AG04450 (cell line): ENCODE measurements around the gene CCDC85A. TPM values are rescaled to one million over a fixed set of nuclear protein-coding genes. Genes with fewer than 3 reads are reported as not detected.

Experiments used
- CTCF ChIA-PET: fragments of 300-600, 350-600 bp; formaldehyde crosslinking; extraction: SDS; loops from one replicate; lab custom pipeline; 2022; ENCODE audit warnings: antibody characterized with exemption, inconsistent platforms; lab: Charles Lee
- POLR2A ChIA-PET: fragments of 350-600 bp; formaldehyde crosslinking; extraction: SDS; loops from one replicate; lab custom pipeline; 2021; ENCODE audit warnings: antibody characterized with exemption, inconsistent platforms; lab: Yijun Ruan, JAX
- DNase-seq: peaks from one replicate; pipeline ENCODE4 v3.0.0-alpha.2; 2011; ENCODE audit warnings: low read depth, low spot score
- H3K27ac ChIP-seq: one replicate; pipeline ENCODE4 v1.5.1; 2012; ENCODE audit warnings: low read depth, low read length, control low read depth
- H3K27me3 ChIP-seq: one replicate; pipeline ENCODE4 v1.6.0; 2012; ENCODE audit warnings: low read length; ENCODE audit not compliant: control insufficient read depth, insufficient read depth
- H3K4me3 ChIP-seq: 2 replicates; pipeline ENCODE4 v1.5.1; 2011; ENCODE audit warnings: mild to moderate bottlenecking, low read depth, low read length, control low read depth
- H3K9me3 ChIP-seq: 2 replicates; pipeline ENCODE4 v1.5.1; 2012; ENCODE audit warnings: low read length; ENCODE audit not compliant: control insufficient read depth, insufficient read depth
- CTCF ChIP-seq: IDR thresholded peaks from 2 replicates; pipeline ENCODE4 v1.5.1; 2011; ENCODE audit warnings: low read depth, low read length, control low read depth, inconsistent platforms
- polyA plus RNA-seq: library from polyadenylated mRNA; depleted of rRNA; stranded (reverse); fragments of >200 nt; gene quantifications from 2 replicates; pipeline ENCODE4 v1.2.3, GENCODE V29; 2011

The CCDC85A gene
- polyA plus RNA-seq, 1 experiment = not detected

DNA sequence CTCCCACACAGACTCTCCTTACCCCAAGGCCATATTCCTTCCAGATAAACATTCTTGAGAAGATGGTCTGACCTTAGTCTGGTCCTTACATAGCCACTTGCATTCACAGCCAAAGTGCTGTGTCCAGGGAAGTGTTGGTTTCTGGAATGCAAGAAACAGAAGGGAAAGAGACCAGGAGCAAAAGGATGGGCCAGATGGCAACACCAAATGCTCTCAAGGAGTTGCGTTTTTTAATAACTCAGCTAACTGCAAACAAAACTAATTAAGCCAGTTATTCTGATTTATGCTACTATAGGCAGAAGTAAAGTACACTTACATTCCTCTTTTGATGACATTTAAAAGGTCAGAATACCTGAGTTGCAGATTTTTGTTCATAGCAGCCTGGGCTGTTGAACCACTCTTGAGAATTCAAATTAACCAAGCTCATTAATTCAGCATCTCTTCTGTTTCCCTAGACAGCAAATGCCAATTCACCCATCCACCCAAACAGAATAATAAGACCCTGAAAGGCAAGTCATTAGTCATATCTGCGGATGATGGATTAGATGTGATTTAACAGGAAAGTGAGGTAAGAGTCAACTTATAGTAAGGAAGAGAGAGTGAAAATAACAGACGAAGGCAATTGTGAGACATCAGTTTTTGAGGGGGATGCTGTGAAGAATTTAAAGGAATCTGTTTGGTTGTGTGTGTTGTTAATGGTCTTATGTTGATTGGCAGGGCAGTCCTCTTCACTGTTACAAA, 18.8 kb downstream of the CCDC85A start:
- Histone ChIP-seq H3K27me3 (no peaks in the 10 kb centered on the region), H3K4me3 (no peak overlapping the region), H3K27ac (no peak overlapping the region), H3K9me3 (no peaks in the 10 kb centered on the region)
- CTCF ChIA-PET = interaction anchor here (1.4 kb wide), 2 partner anchors 19 kb away, joined by 3 to 6 read pairs; no protein-coding TSS in a partner anchor
- POLR2A ChIA-PET = no interaction called here
- DNase-seq = no peak
- no peak for TF ChIP-seq CTCF

DNA sequence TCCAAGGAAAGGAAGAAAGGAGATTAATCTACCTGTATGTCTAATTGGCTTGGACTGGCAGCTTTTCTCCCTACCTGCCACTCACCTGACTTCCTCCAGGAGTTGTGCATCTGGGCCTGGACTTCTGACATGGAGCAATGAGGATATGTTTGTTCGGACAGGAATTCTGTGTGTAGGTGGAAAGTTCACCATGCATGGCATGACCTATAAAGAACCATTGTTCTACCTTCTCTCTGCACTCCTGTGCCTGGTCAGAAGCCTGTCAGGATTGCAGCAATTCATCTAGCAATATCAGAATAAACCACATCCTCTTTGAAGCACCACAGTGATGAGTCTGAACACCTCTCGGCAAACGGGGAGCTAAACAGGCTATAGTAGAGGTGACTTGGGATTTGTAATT, 20.8 kb downstream of the CCDC85A start:
- Histone ChIP-seq H3K27ac (no peak overlapping the region), H3K4me3 (no peak overlapping the region), H3K9me3 (no peaks in the 10 kb centered on the region), H3K27me3 (no peaks in the 10 kb centered on the region)
- ChIA-PET POLR2A (no interaction called here), CTCF (interaction anchor here (1.0 kb wide), 1 partner anchor 21 kb away, joined by 3 read pairs; the partner anchor contains the start of gene CCDC85A)
- TF ChIP-seq CTCF = no peak
- no peak for DNase-seq

GRCh38 chr2:56206250-56206649, 22.5 kb downstream of the CCDC85A start:
- Histone ChIP-seq H3K27ac (no peak overlapping the region), H3K4me3 (no peak overlapping the region), H3K9me3 (no peaks in the 10 kb centered on the region), H3K27me3 (no peaks in the 10 kb centered on the region)
- ChIA-PET CTCF (no interaction called here), POLR2A (no interaction called here)
- TF ChIP-seq CTCF = no peak
- DNase-seq = no peak

GRCh38 chr2:56207760-56208159, 24.0 kb downstream of the CCDC85A start:
- no peak for TF ChIP-seq CTCF
- DNase-seq = no peak
- ChIA-PET POLR2A (no interaction called here), CTCF (no interaction called here)
- H3K27me3 ChIP-seq = no peaks in the 10 kb centered on the region
- H3K4me3 ChIP-seq = no peak overlapping the region
- H3K27ac ChIP-seq = no peak overlapping the region
- H3K9me3 ChIP-seq = no peaks in the 10 kb centered on the region

DNA sequence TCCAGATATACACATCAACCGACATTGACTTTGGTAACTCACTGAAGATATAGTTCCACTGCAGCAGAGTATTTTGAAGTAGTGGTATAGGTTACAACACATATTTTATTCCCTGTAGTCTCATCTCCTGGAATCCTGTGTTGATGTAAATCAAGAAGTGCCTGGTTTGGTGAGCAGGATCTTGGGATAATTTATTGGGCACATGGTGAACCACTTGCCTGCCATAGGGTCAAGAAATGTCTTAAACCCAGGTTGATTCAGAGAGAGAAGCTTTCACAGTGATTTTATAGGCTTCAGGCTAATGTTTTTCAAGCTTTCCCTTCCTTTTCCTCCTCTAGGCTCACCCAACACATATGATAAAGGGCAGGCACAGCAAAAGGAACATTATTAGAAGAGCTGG, 24.6 kb downstream of the CCDC85A start:
- Histone ChIP-seq H3K9me3 (no peaks in the 10 kb centered on the region), H3K4me3 (no peak overlapping the region), H3K27me3 (no peaks in the 10 kb centered on the region), H3K27ac (no peak overlapping the region)
- POLR2A ChIA-PET = no interaction called here
- CTCF ChIA-PET = interaction anchor here (0.8 kb wide), 1 partner anchor 25 kb away, joined by 3 read pairs; the partner anchor contains the start of gene CCDC85A
- no peak for TF ChIP-seq CTCF
- no peak for DNase-seq
